PC-3 (cell line): Measurements from ENCODE around the gene TAGAP.

Source experiments
- EZH2 ChIP-seq: fragments of 300-600 bp; sonication (generic); IDR thresholded peaks from one replicate; pipeline ENCODE4 v1.6.1; 2017; ENCODE audit warnings: antibody characterized with exemption, mild to moderate bottlenecking, low read length; ENCODE audit not compliant: unreplicated experiment
- TF ChIP-seq, protein P1 (sequence below): fragments of 300-600 bp; sonication (generic); conservative IDR thresholded peaks from 2 replicates; pipeline ENCODE4 v1.5.1; 2017; ENCODE audit warnings: antibody characterized with exemption, low read depth, mild to moderate bottlenecking, low read length

DNA sequence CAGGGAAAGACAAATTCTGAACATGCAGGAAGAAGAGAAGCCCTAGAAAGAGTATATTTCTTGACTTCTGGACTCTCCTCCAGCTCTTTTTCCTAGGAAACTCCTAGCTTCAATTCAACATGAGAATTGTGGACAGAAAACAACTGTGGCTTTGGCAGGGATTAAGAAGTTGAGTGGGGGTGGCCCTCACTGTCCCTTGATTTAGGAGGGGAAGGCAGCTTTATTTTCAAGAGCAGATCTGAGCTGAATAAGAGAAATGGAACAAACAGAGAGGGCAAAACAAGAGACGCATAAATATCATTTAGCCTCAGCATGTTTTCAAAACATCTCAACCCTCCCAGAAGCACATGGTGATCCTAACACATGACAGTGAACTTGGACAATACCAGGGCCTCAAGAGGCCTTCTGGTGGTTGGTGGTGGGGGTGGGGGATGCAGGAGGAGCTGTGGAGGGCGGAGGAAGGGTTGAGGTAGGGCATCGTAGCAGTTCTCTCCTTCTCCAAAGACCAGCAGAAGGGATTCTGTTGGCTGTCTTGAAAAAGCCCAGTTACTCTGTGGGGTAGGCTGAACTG lies 21.1 kb upstream of the TAGAP start:
- TF ChIP-seq, protein P1, sequence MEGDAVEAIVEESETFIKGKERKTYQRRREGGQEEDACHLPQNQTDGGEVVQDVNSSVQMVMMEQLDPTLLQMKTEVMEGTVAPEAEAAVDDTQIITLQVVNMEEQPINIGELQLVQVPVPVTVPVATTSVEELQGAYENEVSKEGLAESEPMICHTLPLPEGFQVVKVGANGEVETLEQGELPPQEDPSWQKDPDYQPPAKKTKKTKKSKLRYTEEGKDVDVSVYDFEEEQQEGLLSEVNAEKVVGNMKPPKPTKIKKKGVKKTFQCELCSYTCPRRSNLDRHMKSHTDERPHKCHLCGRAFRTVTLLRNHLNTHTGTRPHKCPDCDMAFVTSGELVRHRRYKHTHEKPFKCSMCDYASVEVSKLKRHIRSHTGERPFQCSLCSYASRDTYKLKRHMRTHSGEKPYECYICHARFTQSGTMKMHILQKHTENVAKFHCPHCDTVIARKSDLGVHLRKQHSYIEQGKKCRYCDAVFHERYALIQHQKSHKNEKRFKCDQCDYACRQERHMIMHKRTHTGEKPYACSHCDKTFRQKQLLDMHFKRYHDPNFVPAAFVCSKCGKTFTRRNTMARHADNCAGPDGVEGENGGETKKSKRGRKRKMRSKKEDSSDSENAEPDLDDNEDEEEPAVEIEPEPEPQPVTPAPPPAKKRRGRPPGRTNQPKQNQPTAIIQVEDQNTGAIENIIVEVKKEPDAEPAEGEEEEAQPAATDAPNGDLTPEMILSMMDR, result no peak
- TF ChIP-seq EZH2, result no peak
